GM12878 (cell line): ENCODE results near the gene BTBD9. TPM values are rescaled to one million over a fixed set of nuclear protein-coding genes. Genes with fewer than 3 reads are reported as not detected.

ENCODE experiments used
- ATAC-seq: fragments of 200-7000 bp; cut with Tn5 transposase; 3 replicates; pipeline ENCODE4 v1.9.1; 2020; ENCODE audit warnings: mild to moderate bottlenecking, moderate library complexity
- BruUV-seq: library from RNA; stranded (reverse); fragments of 400-500 nt; replicated peaks from 2 replicates; lab custom pipeline; 2021; lab: Mats Ljungman, UMichigan
- CTCF ChIA-PET: fragments of 300-600 bp; sonication (Branson Sonifier 250); formaldehyde crosslinking; extraction: SDS; loops from one replicate; lab custom pipeline; 2021; ENCODE audit warnings: inconsistent platforms; lab: Yijun Ruan, JAX
- POLR2A ChIA-PET: fragments of 350-600 bp; formaldehyde crosslinking; extraction: SDS; loops from one replicate; lab custom pipeline; 2021; ENCODE audit warnings: inconsistent platforms; lab: Charles Lee
- RAD21 ChIA-PET: fragments of 300-600 bp; sonication (Branson Sonifier 250); formaldehyde crosslinking; loops from one replicate; lab custom pipeline; 2023; ENCODE audit warnings: antibody characterized with exemption; ENCODE audit not compliant: unreplicated experiment; lab: Charles Lee
- SMC1A ChIA-PET: fragments of 300-600 bp; sonication (Branson Sonifier 250); formaldehyde crosslinking; loops from one replicate; lab custom pipeline; 2023; ENCODE audit not compliant: unreplicated experiment, uncharacterized antibody; lab: Charles Lee
- DNase-seq: peaks from one replicate; pipeline ENCODE4 v3.0.0-alpha.2; 2011; ENCODE audit warnings: low read depth, low spot score
- FAIRE-seq: peaks from 3 replicates; lab custom pipeline; 2011; peaks lifted over from hg19 to GRCh38; lab: Jason Lieb, UNC
- H2AFZ ChIP-seq: 2 replicates; pipeline ENCODE4 v1.6.0; 2011; ENCODE audit warnings: low read depth, low read length, control low read depth; ENCODE audit not compliant: control insufficient read depth
- H3K27ac ChIP-seq: 2 replicates; pipeline ENCODE4 v1.5.1; 2011; ENCODE audit warnings: control low read depth; ENCODE audit not compliant: control insufficient read depth, insufficient read depth
- H3K27me3 ChIP-seq, 2 experiments: replicated peaks in 1 of 2; 2 replicates each; pipeline versions ENCODE4 v1.6.0 to v1.6.1; 2011; ENCODE audit warnings: low read length in 1 of 2; ENCODE audit not compliant: control insufficient read depth in 2 of 2, insufficient read depth in 2 of 2
- H3K36me3 ChIP-seq, 2 experiments: 2 replicates each; pipeline ENCODE4 v1.5.1; 2011; ENCODE audit warnings: low read length in 1 of 2; ENCODE audit not compliant: control insufficient read depth in 2 of 2, insufficient read depth in 2 of 2
- H3K4me1 ChIP-seq: 2 replicates; pipeline ENCODE4 v1.6.1; 2011; ENCODE audit warnings: mild to moderate bottlenecking, low read length, moderate library complexity, mixed read lengths; ENCODE audit not compliant: control insufficient read depth, insufficient read depth
- H3K4me2 ChIP-seq: 2 replicates; pipeline ENCODE4 v1.6.0; 2011; ENCODE audit warnings: control low read depth; ENCODE audit not compliant: control insufficient read depth, insufficient read depth
- H3K4me3 ChIP-seq: fragments of 200-600 bp; sonication (generic); 2 replicates; pipeline ENCODE4 v1.5.1; 2016
- H3K79me2 ChIP-seq: 2 replicates; pipeline ENCODE4 v1.6.0; 2011; ENCODE audit warnings: low read length; ENCODE audit not compliant: control insufficient read depth, insufficient read depth
- H3K9ac ChIP-seq: 2 replicates; pipeline ENCODE4 v1.8.0; 2011; ENCODE audit warnings: low read length, control low read depth, mixed read lengths; ENCODE audit not compliant: control insufficient read depth, insufficient read depth
- H3K9me3 ChIP-seq: replicated peaks from 3 replicates; pipeline ENCODE4 v1.5.1; 2011; ENCODE audit warnings: mild to moderate bottlenecking, low read length; ENCODE audit not compliant: control insufficient read depth, insufficient read depth
- H4K20me1 ChIP-seq: 2 replicates; pipeline ENCODE4 v1.6.0; 2011; ENCODE audit not compliant: control insufficient read depth, insufficient read depth
- CREB1 ChIP-seq: IDR thresholded peaks from 2 replicates; pipeline ENCODE4 v1.6.1; 2012; ENCODE audit warnings: low read depth, mild to moderate bottlenecking, inconsistent platforms
- ETV6 ChIP-seq, 2 experiments: fragments of 450-650 bp in 1 of 2; IDR thresholded peaks in 1 of 2; conservative IDR thresholded peaks in 1 of 2; 2 replicates each; pipeline ENCODE4 v1.6.1; 2014; ENCODE audit warnings: antibody characterized with exemption in 1 of 2, borderline replicate concordance in 1 of 2, low read depth in 1 of 2, mild to moderate bottlenecking in 1 of 2, moderate library complexity in 1 of 2
- JUND ChIP-seq: IDR thresholded peaks from 2 replicates; pipeline ENCODE4 v1.6.1; 2012; ENCODE audit warnings: low read depth, mild to moderate bottlenecking, low read length, improper control_type of control experiment, moderate library complexity
- LARP7 ChIP-seq: fragments of 450-650 bp; IDR thresholded peaks from 2 replicates; pipeline ENCODE4 v1.6.1; 2017; ENCODE audit warnings: mild to moderate bottlenecking
- MEF2A ChIP-seq: IDR thresholded peaks from 2 replicates; pipeline ENCODE4 v1.6.1; 2011; ENCODE audit warnings: low read depth, mild to moderate bottlenecking, low read length, moderate library complexity; ENCODE audit not compliant: insufficient read depth
- WRNIP1 ChIP-seq: IDR thresholded peaks from 2 replicates; pipeline ENCODE4 v1.6.1; 2011; ENCODE audit warnings: low read depth, low read length, improper control_type of control experiment, borderline replicate concordance
- ZZZ3 ChIP-seq: IDR thresholded peaks from 2 replicates; pipeline ENCODE4 v1.6.1; 2011; ENCODE audit warnings: low read depth; ENCODE audit not compliant: control insufficient read depth, insufficient read length
- WGBS: methylation state at CpG from one replicate; pipeline ENCODE4 v1.1.6; 2016; ENCODE audit warnings: low lambda C conversion rate; ENCODE audit not compliant: insufficient replicate concordance, insufficient coverage; ENCODE audit errors: missing lambda C conversion rate; 5-methylcytosine and 5-hydroxymethylcytosine counted together
- in situ Hi-C: fragments of 300-500 bp; cut with MboI; formaldehyde crosslinking; loops from 9 replicates; pipeline ENCODE4 v1.14.3; 2018; ENCODE audit warnings: mixed read lengths
- intact Hi-C: fragments of 100-400 bp; cut with micrococcal nuclease; formaldehyde crosslinking; loops from one replicate; pipeline ENCODE4 v1.14.2; 2022; ENCODE audit not compliant: unreplicated experiment
- polyA plus RNA-seq, 11 experiments: library from polyadenylated mRNA; depleted of rRNA in 4 of 11; unstranded in 6 of 11; stranded (reverse) in 5 of 11; fragments of >200 nt; fragmentation: Nextera tagmentation in 4 of 11; fragmentation: Illumina TruSeq in 1 of 11; extraction: Ambion mirVana in 4 of 11; extraction: Trizol in 1 of 11; gene quantifications; 1 replicate in 1 of 11; 2 replicates in 10 of 11; pipeline versions ENCODE4 v1.2.1 to v1.2.3, GENCODE V29; 2011 to 2016; ENCODE audit warnings: inconsistent platforms in 2 of 11, missing spikeins in 2 of 11, low read depth in 1 of 11
- total RNA-seq, 4 experiments: library from RNA; depleted of rRNA in 3 of 4; stranded (reverse); fragments of >200 nt in 3 of 4; fragmentation: Illumina TruSeq in 1 of 4; extraction: Trizol in 1 of 4; gene quantifications; 2 replicates each; pipeline versions ENCODE4 v1.2.1 to v1.2.3, GENCODE V29; 2013 to 2021
- TF ChIP-seq, protein P1 (sequence below): IDR thresholded peaks from 2 replicates; pipeline ENCODE4 v1.6.1; 2011; ENCODE audit warnings: mild to moderate bottlenecking, low read depth, low read length, moderate library complexity; ENCODE audit not compliant: insufficient replicate concordance

BTBD9 gene
- total and polyA plus RNA-seq, 10 of the 15 experiments (the other 5 are each of a cell fraction or from before 2014, with no cell fraction given): 0.22 to 8.6 (median 4.6) TPM

- Histone ChIP-seq H3K4me2 (no peak overlapping the region), H3K79me2 (no peaks in the 10 kb centered on the region), H2AFZ (no peak overlapping the region), H3K4me1 (peaks cover 24% of the 10 kb centered on the region), H3K27ac (no peak overlapping the region), H3K9ac (no peak overlapping the region), H4K20me1 (no peaks in the 10 kb centered on the region), H3K36me3 (no peaks in the 10 kb centered on the region), H3K4me3 (no peak overlapping the region), H3K27me3 (no peaks in the 10 kb centered on the region), H3K9me3 (peaks cover 2% of the 10 kb centered on the region; the same call in 2 of the 3 replicates)
- no peak for TF ChIP-seq LARP7
- TF ChIP-seq ETV6 (conservative IDR thresholded peaks at IDR 0.05 in 1 of 2, IDR thresholded peaks at IDR 0.05 in 1 of 2; ENCODE audit: borderline replicate concordance in 1 of 2, low read depth in 1 of 2): no peak
- no peak for TF ChIP-seq MEF2A
- TF ChIP-seq WRNIP1: no peak
- TF ChIP-seq CREB1: no peak
- TF ChIP-seq ZZZ3: no peak
- TF ChIP-seq JUND: no peak
- TF ChIP-seq, protein P1, sequence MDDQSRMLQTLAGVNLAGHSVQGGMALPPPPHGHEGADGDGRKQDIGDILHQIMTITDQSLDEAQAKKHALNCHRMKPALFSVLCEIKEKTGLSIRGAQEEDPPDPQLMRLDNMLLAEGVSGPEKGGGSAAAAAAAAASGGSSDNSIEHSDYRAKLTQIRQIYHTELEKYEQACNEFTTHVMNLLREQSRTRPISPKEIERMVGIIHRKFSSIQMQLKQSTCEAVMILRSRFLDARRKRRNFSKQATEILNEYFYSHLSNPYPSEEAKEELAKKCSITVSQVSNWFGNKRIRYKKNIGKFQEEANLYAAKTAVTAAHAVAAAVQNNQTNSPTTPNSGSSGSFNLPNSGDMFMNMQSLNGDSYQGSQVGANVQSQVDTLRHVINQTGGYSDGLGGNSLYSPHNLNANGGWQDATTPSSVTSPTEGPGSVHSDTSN: no peak
- ChIA-PET POLR2A (no interaction called here), RAD21 (no interaction called here), SMC1A (no interaction called here), CTCF (no interaction called here)
- no peak for FAIRE-seq
- no peak for DNase-seq
- no peak for ATAC-seq
- 100% methylated on average over 1 of the region's 1 CpG for WGBS
- BruUV-seq: no TSS peak
- in situ Hi-C loops: no loop called here
- intact Hi-C loops: no loop called here
Observed at GRCh38 chr6:38302081-38302480, 337.6 kb downstream of the BTBD9 start.
